HepG2 (cell line): ENCODE measurements around the gene ADARB2. TPM values are rescaled to one million over a fixed set of nuclear protein-coding genes. Genes with fewer than 3 reads are reported as not detected.

Source experiments
- ATAC-seq: fragments of 200-7000 bp; cut with Tn5 transposase; 3 replicates; pipeline ENCODE4 v1.9.1; 2020; ENCODE audit warnings: mild to moderate bottlenecking, moderate library complexity
- BruUV-seq: library from RNA; stranded (reverse); fragments of 400-500 nt; replicated peaks from 2 replicates; lab custom pipeline; 2021; lab: Mats Ljungman, UMichigan
- CTCF ChIA-PET: fragments of 300-600 bp; formaldehyde crosslinking; extraction: SDS; loops from one replicate; lab custom pipeline; 2021; ENCODE audit warnings: low total read pairs, inconsistent platforms, low intra/inter-chr PET ratio; lab: Yijun Ruan, JAX
- POLR2A ChIA-PET: fragments of 350-600 bp; sonication (Branson Sonifier 250); formaldehyde crosslinking; loops from one replicate; lab custom pipeline; 2020; ENCODE audit warnings: antibody characterized with exemption, inconsistent platforms; lab: Yijun Ruan, JAX
- DNase-seq: peaks from one replicate; pipeline ENCODE4 v3.0.0-alpha.2; 2015; ENCODE audit warnings: low spot score
- FAIRE-seq: peaks from 3 replicates; lab custom pipeline; 2011; peaks lifted over from hg19 to GRCh38; lab: Jason Lieb, UNC
- H2AFZ ChIP-seq: one replicate; pipeline ENCODE4 v1.6.1; 2011; ENCODE audit warnings: low read length, inconsistent platforms
- H3K27ac ChIP-seq: fragments of 300-600 bp; 3 replicates; pipeline ENCODE4 v1.8.0; 2011; ENCODE audit warnings: mixed run types, mild to moderate bottlenecking, mixed read lengths, low read length, inconsistent platforms; ENCODE audit not compliant: insufficient read depth; ENCODE audit errors: extremely low read length
- H3K27me3 ChIP-seq, 2 experiments: fragments of 200-600 bp in 1 of 2; 2 replicates in 1 of 2; 3 replicates in 1 of 2; pipeline versions ENCODE4 v1.6.0 to v1.8.0; 2011; ENCODE audit warnings: low read length in 2 of 2, mild to moderate bottlenecking in 2 of 2, moderate library complexity in 2 of 2, inconsistent platforms in 1 of 2; ENCODE audit not compliant: insufficient read depth in 2 of 2, control insufficient read depth in 1 of 2
- H3K36me3 ChIP-seq, 2 experiments: fragments of 200-600 bp in 1 of 2; replicated peaks in 1 of 2; 2 replicates in 1 of 2; 3 replicates in 1 of 2; pipeline versions ENCODE4 v1.5.1 to v1.8.0; 2011; ENCODE audit warnings: low read length in 2 of 2, inconsistent platforms in 1 of 2; ENCODE audit not compliant: insufficient read depth in 2 of 2, control insufficient read depth in 1 of 2
- H3K4me1 ChIP-seq: 2 replicates; pipeline ENCODE4 v1.5.1; 2012; ENCODE audit warnings: low read length, inconsistent platforms; ENCODE audit not compliant: insufficient read depth
- H3K4me2 ChIP-seq: 2 replicates; pipeline ENCODE4 v1.6.0; 2011; ENCODE audit warnings: low read depth, low read length, inconsistent platforms
- H3K4me3 ChIP-seq, 3 experiments: fragments of 200-600 bp in 1 of 3; sonication (generic), shearing (Covaris generic) in 1 of 3; replicated peaks in 1 of 3; 2 replicates each; pipeline ENCODE4 v1.5.1; 2011 to 2016; ENCODE audit warnings: low read length in 3 of 3, inconsistent platforms in 2 of 3, low read depth in 2 of 3, mild to moderate bottlenecking in 2 of 3, control low read depth in 1 of 3, mixed read lengths in 1 of 3; ENCODE audit not compliant: insufficient read depth in 1 of 3
- H3K79me2 ChIP-seq: one replicate; pipeline ENCODE4 v1.6.1; 2011; ENCODE audit warnings: low read length, inconsistent platforms; ENCODE audit not compliant: insufficient read depth
- H3K9ac ChIP-seq: 2 replicates; pipeline ENCODE4 v1.6.0; 2011; ENCODE audit warnings: mild to moderate bottlenecking, low read depth, low read length, inconsistent platforms; ENCODE audit not compliant: insufficient read depth
- H3K9me3 ChIP-seq: 2 replicates; pipeline ENCODE4 v1.5.1; 2012; ENCODE audit warnings: mild to moderate bottlenecking, low read length
- H4K20me1 ChIP-seq: 2 replicates; pipeline ENCODE4 v1.6.0; 2011; ENCODE audit warnings: inconsistent platforms, mild to moderate bottlenecking, low read length, moderate library complexity; ENCODE audit not compliant: insufficient read depth
- AGO2 ChIP-seq: fragments of 200-400 bp; formaldehyde crosslinking; optimal IDR thresholded peaks from 2 replicates; pipeline ENCODE3; 2017; ENCODE audit warnings: mild to moderate bottlenecking, low read depth, low read length, moderate library complexity
- GATAD2A ChIP-seq: IDR thresholded peaks from 2 replicates; pipeline ENCODE4 v1.6.1; 2016
- NR3C1 ChIP-seq: sonication (generic); formaldehyde crosslinking; IDR thresholded peaks from 2 replicates; pipeline ENCODE4 v1.4.0; 2020; ENCODE audit warnings: missing genetic modification reagents
- ZFP62 ChIP-seq: sonication (generic); formaldehyde crosslinking; IDR thresholded peaks from 2 replicates; pipeline ENCODE4 v1.4.0; 2020; ENCODE audit warnings: missing genetic modification reagents
- ZNF292 ChIP-seq: sonication (generic); formaldehyde crosslinking; IDR thresholded peaks from 2 replicates; pipeline ENCODE4 v1.8.1; 2022; ENCODE audit warnings: mild to moderate bottlenecking, low read depth, missing genetic modification reagents, borderline replicate concordance
- ZNF383 ChIP-seq: sonication (generic); formaldehyde crosslinking; IDR thresholded peaks from 2 replicates; pipeline ENCODE4 v1.4.0; 2020; ENCODE audit warnings: missing genetic modification reagents, mild to moderate bottlenecking, borderline replicate concordance
- ZNF577 ChIP-seq: sonication (generic); formaldehyde crosslinking; IDR thresholded peaks from 2 replicates; pipeline ENCODE4 v1.4.0; 2020; ENCODE audit warnings: mild to moderate bottlenecking, low read depth, missing genetic modification reagents, borderline replicate concordance
- ZNF761 ChIP-seq: sonication (generic); formaldehyde crosslinking; conservative IDR thresholded peaks from 2 replicates; pipeline ENCODE4 v1.4.0; 2020; ENCODE audit warnings: mild to moderate bottlenecking, missing genetic modification reagents
- WGBS: methylation state at CpG from one replicate; pipeline ENCODE4 v1.1.6; 2017; ENCODE audit warnings: low lambda C conversion rate; 5-methylcytosine and 5-hydroxymethylcytosine counted together
- in situ Hi-C: cut with HindIII; loops from 2 replicates; pipeline ENCODE4 v1.10.0; 2017; ENCODE audit warnings: low pct_unique_long_range_greater_than_20kb; ENCODE audit not compliant: extremely low pct_ligation_motif_present
- intact Hi-C: fragments of 100-400 bp; cut with micrococcal nuclease; formaldehyde crosslinking; loops from one replicate; pipeline ENCODE4 v1.10.0; 2022; ENCODE audit not compliant: unreplicated experiment
- polyA plus RNA-seq, 8 experiments: library from polyadenylated mRNA; depleted of rRNA in 3 of 8; stranded (reverse) in 7 of 8; unstranded in 1 of 8; fragments of >200 nt; fragmentation: Illumina TruSeq in 4 of 8; extraction: Trizol in 4 of 8; gene quantifications; 2 replicates each; pipeline versions ENCODE4 v1.2.1 to v1.2.3, GENCODE V29; 2011 to 2016; ENCODE audit warnings: low read depth in 4 of 8, missing spikeins in 1 of 8, mixed read lengths in 1 of 8; ENCODE audit not compliant: insufficient read depth in 1 of 8
- total RNA-seq, 5 experiments: library from RNA; depleted of rRNA; stranded (reverse); fragments of >200 nt; fragmentation: Illumina TruSeq; extraction: Trizol; gene quantifications; 2 replicates each; pipeline ENCODE4 v1.2.3, GENCODE V29; 2016; ENCODE audit warnings: low read depth in 1 of 5

Gene ADARB2
- total and polyA plus RNA-seq, 2 of the 13 experiments (the other 11 are each of a cell fraction or from before 2014, with no cell fraction given) = not detected

DNA sequence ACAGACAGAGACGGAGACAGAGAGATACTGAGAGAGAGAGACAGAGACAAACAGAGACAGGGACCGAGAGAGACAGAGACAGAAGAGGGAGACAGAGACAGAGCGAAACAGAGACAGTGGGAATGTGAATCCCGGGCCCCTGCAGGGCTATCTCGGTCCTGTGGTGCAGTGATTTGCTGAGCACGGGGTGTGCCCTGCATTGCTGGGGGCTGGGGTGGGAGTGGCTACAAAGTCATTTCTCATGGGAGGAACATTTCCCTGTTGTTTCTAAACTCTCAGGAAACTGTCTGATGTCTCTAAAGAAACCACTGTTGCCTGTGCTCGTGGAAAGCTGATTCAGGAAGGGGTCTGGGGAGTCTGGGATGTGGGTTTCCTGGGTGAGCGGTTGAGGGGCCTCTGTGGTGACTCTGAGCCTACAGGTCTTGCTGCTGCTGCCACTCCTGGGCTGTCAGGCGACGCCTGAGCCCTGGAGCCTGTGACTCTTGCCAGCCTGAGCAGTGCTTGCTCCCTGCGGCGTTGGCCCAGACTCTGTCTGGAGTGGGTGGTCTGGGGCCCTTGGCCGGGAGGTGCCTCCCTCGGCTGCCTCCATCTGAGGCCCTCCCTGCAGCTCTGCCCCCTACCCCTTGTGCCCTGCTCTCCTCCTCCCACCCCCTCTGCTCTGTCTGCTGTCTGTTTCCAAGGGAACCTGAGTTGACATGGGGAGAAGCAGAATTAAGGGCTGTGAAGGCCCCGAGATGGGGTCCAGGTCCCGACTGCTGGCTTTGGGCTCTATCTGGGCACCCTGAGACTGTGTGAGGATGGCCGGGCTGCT lies 389.2 kb downstream of the ADARB2 start:
- WGBS = 5% methylated on average over 10 of the region's 17 CpGs
- Histone ChIP-seq H3K4me3 (no peak overlapping the region), H3K4me2 (no peak overlapping the region), H2AFZ (no peak overlapping the region), H3K9me3 (no peaks in the 10 kb centered on the region), H3K27me3 (peaks cover 4 to 60% of the 10 kb centered on the region in 2 experiments; a peak in 4 of 5 replicates), H3K36me3 (no peaks in the 10 kb centered on the region), H3K27ac (no peak overlapping the region), H4K20me1 (no peaks in the 10 kb centered on the region), H3K4me1 (no peaks in the 10 kb centered on the region), H3K9ac (no peak overlapping the region), H3K79me2 (no peaks in the 10 kb centered on the region)
- no peak for TF ChIP-seq ZFP62 (CRISPR knock-in tag)
- TF ChIP-seq AGO2 = no peak
- no peak for TF ChIP-seq ZNF761 (CRISPR knock-in tag)
- TF ChIP-seq ZNF577 = no peak
- TF ChIP-seq GATAD2A (CRISPR knock-in tag) = no peak
- TF ChIP-seq ZNF383 (CRISPR knock-in tag) = no peak
- CTCF ChIA-PET = no interaction called here
- DNase-seq (no peak), ATAC-seq (no peak), FAIRE-seq (no peak)
- in situ Hi-C loops = no loop called here
- POLR2A ChIA-PET = no interaction called here
- BruUV-seq = no TSS peak
- intact Hi-C loops = no loop called here

DNA sequence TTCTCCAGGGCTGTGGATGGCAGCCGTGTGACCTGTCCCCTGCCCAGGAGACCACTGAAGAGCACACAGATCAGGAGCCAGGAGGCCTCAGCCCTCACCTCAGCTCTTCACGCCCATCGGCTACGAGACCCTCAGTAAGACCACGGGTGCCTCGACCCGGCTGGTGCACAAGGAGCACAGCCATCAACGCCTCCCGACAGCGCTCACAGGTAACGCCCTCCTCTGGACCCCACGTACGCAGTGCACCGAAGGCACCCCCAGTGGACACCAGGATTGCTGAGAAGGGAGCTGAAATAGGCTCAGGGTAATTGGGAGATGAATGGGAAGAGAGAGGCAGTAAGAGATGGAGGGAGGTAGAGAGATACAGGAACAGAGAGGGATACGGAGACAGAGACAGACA lies 389.8 kb downstream of the ADARB2 start:
- FAIRE-seq = no peak
- intact Hi-C loops (no loop called here), in situ Hi-C loops (no loop called here)
- Histone ChIP-seq H3K4me3 (no peak overlapping the region), H3K27me3 (peaks cover 4 to 57% of the 10 kb centered on the region in 2 experiments; a peak in 4 of 5 replicates), H4K20me1 (no peaks in the 10 kb centered on the region), H3K9ac (no peak overlapping the region), H3K79me2 (no peaks in the 10 kb centered on the region), H3K27ac (no peak overlapping the region), H2AFZ (no peak overlapping the region), H3K36me3 (no peaks in the 10 kb centered on the region), H3K4me2 (no peak overlapping the region), H3K4me1 (no peaks in the 10 kb centered on the region), H3K9me3 (no peaks in the 10 kb centered on the region)
- ATAC-seq = no peak
- TF ChIP-seq ZNF292 (CRISPR knock-in tag) (no peak), NR3C1 (CRISPR knock-in tag) (no peak)
- DNase-seq = no peak
- ChIA-PET POLR2A (no interaction called here), CTCF (no interaction called here)
- WGBS = 60% methylated on average over 15 of the region's 15 CpGs
- no TSS peak for BruUV-seq
